Stimulated activated CD4-positive, alpha-beta T cell treated with anti-CD3 and anti-CD28 coated beads, Interleukin-15, amount 100 ng/mL, for 1 hour (primary cell): ENCODE measurements around the gene ZNF292.
"Not testable (repeated sequence)": the region's sequence is repeated elsewhere in the genome, so short reads cannot be mapped to it uniquely, and the experiment has no call there.

Experiments
- DNase-seq, 2 donors: peaks; one replicate each; pipeline ENCODE4 v3.0.0-alpha.2; 2020; ENCODE audit warnings: low read depth in 1 of 2, low spot score in 1 of 2

ZNF292 gene

DNA sequence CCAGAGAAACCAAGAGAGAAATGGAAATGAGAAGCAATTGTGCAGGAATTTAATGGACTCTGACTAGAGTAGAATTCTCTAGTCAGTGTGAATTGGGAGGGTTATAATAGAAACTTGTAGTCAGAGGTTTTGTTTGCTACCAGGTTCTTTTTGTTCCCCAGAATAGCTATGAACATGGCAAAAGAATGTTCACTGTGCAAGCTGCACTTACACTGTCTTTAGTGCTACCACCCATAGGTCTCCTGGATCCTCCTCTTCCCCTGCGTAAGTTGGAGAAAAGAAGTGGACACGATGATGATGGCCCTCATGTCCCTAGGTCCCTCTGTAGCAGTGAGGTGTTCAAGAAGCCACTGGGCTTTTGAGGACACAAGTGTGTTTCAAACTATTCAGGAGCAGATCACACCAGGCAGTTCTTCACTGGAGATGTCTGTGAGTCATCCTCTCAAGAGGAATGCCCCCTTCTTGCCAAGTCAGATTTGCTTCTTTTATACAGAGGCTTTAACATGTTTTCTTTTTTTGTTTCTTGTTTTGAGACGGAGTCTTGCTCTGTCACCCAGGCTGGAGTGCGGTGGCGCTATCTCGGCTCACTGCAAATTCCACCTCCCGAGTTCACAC lies 119.4 kb downstream of the ZNF292 start:
- no peak for DNase-seq

DNA sequence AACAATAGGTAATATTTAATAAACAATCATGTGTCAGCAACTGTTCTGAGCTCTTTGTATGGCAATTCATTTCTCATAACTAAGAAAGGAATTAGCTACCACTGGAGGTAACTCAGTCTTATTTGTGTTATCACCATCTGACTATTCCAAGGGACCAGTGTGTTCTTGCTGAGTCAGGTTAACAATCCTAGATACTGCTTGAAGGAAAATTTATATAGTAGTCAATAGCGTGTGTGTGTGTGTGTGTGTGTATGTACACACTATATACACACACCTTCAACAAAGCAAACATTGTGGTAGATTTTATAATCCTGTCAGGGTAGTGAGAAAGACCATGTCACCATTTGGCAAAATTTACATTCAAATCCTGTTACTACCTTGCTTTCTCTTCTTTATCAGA lies 121.3 kb downstream of the ZNF292 start:
- DNase-seq: no peak

DNA sequence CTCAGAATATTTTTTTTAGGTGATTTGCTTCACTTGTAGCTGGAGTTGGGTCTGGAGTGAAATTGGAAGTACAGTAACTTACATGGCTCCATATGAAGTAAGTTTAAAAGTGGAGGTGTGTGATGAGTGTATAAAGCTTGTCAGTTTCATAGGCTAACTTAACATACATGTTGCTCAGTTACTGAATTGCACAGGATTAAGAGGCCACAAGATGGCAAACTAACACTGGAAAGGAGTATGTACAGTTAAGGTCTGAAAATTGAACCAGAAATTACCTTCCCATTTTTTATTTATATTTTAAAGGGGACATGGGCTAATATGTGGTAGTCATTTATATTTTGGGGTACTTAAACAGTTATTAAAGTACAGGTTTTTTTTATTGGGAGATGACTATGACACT lies 121.8 kb downstream of the ZNF292 start:
- DNase-seq: no peak

DNA sequence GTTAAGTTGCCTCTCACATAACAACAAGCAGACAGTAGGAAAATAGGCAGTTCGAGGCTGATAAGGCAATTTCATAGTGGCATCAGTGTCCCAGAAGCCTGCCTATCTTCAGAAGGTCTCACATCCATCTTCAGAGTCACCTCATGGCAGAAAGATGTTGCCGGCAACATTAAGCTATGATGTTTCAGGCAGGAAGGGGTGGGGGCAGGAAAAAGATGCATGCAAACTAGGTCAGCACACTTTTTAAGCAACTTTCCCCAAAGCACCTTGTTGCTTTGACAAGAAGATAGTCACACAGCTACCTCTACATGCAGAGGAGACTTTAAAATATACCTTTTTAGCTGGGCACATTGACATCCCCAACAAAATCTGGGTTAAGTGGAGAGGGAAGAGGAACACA lies 123.8 kb downstream of the ZNF292 start:
- no peak for DNase-seq

DNA sequence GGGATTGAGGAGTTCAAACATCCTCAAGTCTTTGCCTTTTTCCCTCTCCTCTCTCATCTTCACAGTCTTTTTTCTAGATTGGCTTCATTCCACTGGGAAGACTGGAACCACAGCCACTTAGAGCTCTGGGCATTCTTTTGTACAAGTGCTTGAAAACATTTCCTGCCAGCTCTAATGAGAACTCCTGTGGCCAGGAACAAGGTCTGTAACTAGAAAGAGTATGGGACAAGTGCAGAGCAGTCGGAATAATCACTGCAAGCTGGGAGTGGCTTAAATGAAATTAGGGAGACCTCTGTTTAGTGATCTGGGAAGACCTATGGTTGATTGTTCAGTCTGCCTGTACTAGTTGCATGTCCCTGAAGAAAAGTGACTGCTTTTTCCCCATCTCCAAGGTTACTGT lies 126.1 kb downstream of the ZNF292 start:
- no peak for DNase-seq

DNA sequence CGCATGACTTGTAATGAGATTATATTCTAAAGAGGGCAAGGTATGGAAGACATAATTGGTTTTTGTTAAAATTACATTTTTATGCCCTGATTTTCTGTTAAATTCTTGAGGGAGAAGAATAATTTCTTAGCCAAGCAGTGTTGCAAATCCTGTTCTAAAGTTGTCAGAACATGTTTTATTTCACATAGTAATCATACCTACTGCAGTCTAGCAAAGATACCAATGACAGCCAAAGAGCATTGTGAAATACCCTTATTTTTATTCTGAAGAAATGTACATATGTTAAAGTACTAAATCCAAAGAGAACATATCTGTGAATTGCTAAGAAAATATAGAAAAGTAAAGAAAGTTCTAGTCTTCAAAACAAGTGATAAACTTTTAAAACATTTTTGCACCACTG lies 127.4 kb downstream of the ZNF292 start:
- no peak for DNase-seq

DNA sequence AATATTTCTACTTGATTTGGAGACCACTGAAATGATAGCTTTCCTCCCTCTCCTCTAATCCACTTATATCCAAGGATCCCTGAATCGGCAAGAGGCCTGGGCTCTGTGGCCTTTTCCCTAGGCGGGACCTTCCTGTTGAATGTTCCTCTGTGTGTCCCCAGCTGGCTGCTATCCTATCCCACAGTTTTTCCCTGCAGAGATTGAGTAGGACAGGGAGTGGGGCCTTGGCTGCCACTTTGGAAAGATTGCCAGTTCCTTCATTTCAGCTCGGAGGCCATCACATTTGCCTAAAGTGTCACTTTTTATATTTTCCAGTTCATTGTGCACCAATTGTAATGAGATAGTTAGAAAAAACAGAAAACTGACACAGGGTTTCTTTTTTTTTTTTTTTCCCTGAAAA lies 128.1 kb downstream of the ZNF292 start:
- no peak for DNase-seq

DNA sequence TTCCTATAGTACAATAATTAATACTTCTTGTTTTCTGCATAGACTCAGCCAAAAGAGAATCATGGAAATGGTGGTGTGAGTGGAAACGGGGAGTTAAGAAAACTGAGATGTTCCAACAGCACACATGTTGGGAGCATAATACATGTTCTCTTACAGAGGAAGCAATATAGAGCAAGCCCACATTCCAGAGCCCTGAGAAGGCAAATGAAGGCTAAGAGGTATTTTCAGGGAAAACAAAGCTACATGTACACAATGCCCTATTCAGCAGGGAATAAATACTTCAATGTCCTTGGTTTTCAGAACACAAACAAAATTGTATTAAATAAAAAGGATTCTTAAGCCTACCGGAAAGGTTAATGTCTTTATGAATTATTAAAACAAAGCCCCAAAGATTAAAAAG lies 131.9 kb downstream of the ZNF292 start:
- DNase-seq: no peak

DNA sequence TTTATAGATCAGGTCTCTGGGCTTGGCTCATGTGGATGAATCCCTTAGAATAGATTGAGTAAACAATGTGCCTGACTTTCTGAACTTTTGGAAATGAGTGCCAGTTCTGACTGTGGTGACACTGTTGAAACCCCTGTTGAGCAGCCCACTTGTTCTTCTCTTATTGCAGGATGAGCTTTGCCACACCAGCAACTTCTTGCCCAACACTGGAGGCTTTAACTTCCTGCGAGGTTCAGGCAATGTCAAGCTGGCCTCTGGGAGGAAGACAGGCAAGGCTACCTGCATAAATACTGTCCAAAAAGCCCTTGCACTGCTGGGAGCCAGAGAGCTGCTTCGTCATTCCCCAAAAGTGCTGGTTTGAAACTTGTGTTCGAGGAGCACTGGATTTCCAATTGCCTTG lies 134.2 kb downstream of the ZNF292 start:
- DNase-seq: no peak

DNA sequence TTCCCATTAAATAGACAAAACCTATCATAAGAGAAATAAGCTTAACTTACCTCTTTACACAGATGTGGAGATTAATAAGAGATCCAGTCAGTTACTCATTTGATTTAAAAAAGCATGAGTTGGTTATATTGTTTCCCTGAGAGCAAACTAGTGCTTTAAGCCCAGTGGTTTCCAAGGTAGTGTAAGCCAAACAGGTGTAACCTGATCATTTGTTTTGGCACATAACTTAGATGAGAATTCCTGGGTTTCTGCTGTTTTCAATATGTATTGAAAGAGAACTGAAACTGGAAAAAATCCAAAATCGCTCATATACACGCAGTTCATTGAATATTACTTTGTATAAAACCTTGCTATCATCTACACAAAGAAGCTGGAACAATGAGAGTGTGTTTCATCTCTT lies 136.5 kb downstream of the ZNF292 start:
- no peak for DNase-seq

DNA sequence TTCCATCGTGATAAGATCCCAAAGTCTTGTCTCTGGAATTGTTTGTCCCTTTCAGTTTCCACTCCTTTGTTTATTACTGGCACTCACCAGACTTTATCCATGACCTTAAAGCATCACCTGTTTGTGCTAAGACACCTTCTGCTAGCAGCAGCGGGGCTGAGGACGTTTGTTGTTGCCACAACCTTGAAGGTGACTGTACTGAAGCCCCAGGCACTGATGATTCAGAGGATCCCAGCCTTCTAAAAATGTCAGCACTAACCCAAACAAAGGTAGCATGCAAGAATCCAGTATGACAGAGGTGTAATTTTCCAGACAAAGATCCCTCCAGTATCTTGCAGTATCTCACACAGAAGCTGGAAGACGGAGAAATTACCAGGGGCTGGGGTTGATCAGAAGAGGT lies 138.2 kb downstream of the ZNF292 start:
- DNase-seq: no peak

DNA sequence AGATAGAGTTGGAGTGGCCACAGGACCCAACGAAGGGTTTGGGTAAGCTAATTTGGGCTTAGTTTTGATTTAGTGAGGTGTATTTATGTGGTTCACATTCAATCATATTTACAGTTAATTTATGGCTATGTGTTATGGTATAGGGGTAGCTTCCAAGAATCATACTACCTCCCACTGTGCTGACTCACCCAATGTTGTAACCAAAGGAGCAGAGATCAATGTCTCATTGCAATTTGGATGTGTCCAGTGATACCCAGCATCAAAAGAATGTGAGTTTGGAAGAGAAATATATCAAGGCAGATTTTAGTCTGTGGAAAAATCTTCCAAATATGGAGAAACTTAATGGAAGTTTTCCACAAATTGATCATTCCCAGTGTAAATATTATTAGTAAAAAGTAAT lies 141.8 kb downstream of the ZNF292 start:
- no peak for DNase-seq

DNA sequence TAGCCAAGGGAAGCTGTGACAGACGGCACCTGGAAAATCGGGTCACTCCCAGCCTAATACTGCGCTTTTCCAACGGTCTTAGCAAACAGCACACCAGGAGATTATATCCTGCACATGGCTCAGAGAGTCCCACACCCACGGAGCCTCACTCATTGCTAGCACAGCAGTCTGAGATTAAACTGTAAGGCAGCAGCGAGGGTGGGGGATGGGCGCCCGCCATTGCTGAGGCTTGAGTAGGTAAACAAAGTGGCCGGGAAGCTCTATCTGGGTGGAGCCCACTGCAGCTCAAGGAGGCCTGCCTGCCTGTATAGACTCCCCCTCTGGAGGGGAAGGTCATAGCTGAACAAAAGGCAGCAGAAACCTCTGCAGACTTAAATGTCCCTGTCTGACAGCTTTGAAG lies 145.9 kb downstream of the ZNF292 start:
- not testable (repeated sequence) for DNase-seq

DNA sequence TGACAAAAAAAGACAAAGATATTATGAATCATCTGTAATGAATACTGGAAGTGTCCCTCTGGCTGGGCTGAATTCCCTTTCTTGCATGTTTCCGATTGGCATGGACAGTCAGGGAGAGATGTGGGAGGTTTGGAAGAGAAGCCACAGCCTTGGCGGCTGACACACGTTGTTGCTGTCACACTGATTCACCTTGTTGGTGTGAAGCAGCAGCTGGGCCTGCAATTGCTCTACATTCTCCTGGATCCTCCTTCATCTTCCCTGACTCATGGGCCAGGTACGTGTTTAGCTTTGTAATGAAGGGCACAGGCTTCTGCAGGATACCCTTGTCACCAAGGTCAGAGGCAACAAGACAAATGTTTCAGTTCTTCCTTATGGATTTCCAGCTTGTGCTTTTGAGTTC lies 153.6 kb downstream of the ZNF292 start:
- DNase-seq: no peak

DNA sequence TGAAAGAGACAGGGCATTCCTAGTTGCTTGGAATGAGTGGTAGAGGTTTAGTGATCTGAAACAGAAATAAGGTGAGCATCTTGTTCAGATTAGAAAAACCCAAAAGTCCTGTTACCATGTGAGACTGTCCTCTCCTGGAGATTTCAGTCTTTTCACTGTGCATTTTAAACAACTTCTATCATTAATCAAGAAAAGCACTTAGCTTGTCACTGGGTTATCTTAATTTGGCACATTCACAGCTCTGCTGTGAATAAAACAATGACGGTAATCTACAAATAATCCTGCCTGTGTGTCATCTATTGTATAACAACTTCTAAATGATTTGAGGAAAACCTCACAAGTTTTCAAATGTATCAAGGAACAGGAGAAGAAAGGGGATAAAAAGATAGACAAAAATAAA lies 157.5 kb downstream of the ZNF292 start:
- DNase-seq: no peak
